Gastrocnemius medialis (tissue), 4 donors: ENCODE data around the gene AGTPBP1.

Source experiments
- CTCF ChIP-seq, 5 experiments: fragments of 450-650 bp in 3 of 5; fragments of 200-600 bp in 2 of 5; sonication (generic) in 2 of 5; IDR thresholded peaks in 4 of 5; conservative IDR thresholded peaks in 1 of 5; 1 replicate in 4 of 5; 2 replicates in 1 of 5; pipeline ENCODE4 v1.5.1; 2016 to 2019; ENCODE audit warnings: antibody characterized with exemption in 5 of 5, mild to moderate bottlenecking in 3 of 5, moderate library complexity in 3 of 5
- POLR2A ChIP-seq, 2 donors: fragments of 450-650 bp; IDR thresholded peaks; one replicate each; pipeline ENCODE4 v1.6.1; 2017; ENCODE audit warnings: antibody characterized with exemption in 2 of 2, mild to moderate bottlenecking in 2 of 2, moderate library complexity in 2 of 2

- TF ChIP-seq POLR2A (IDR thresholded peaks at IDR 0.05) (no peak), CTCF (IDR thresholded peaks at IDR 0.05 in 4 of 5, conservative IDR thresholded peaks at IDR 0.05 in 1 of 5) (no peak)
These were observed 10.7 kb downstream of the AGTPBP1 start for GRCh38 chr9:85730916-85731630.
